IPS-NIHi11 (cell line): Measurements from ENCODE around the gene MDGA2.
"Not testable (repeated sequence)": the region's sequence is repeated elsewhere in the genome, so short reads cannot be mapped to it uniquely, and the experiment has no call there.

Experiments used
- DNase-seq: peaks from one replicate; pipeline ENCODE4 v3.0.0; 2012; ENCODE audit warnings: mixed read lengths, low spot score

Gene MDGA2

GRCh38 chr14:47328376-47328775 is 347.0 kb downstream of the MDGA2 start:
- DNase-seq: no peak

GRCh38 chr14:47327336-47327735 is 348.1 kb downstream of the MDGA2 start:
- DNase-seq: no peak

GRCh38 chr14:47322751-47323150 is 352.7 kb downstream of the MDGA2 start:
- no peak for DNase-seq

- no peak for DNase-seq
These were observed 373.3 kb downstream of the MDGA2 start for GRCh38 chr14:47302121-47302520.

GRCh38 chr14:47300796-47301195 is 374.6 kb downstream of the MDGA2 start:
- DNase-seq: no peak

- no peak for DNase-seq
These were observed 378.0 kb downstream of the MDGA2 start for GRCh38 chr14:47297374-47297773.

- DNase-seq: no peak
These were observed 391.1 kb downstream of the MDGA2 start for GRCh38 chr14:47284283-47284682.

- DNase-seq: not testable (repeated sequence)
These were observed 393.6 kb downstream of the MDGA2 start for GRCh38 chr14:47281761-47282160.

GRCh38 chr14:47278233-47278842 is 397.1 kb downstream of the MDGA2 start:
- peak; percentile 70 for DNase-seq

GRCh38 chr14:47277703-47278102 is 397.7 kb downstream of the MDGA2 start:
- DNase-seq: peak; percentile 10

- no peak for DNase-seq
These were observed 398.5 kb downstream of the MDGA2 start for GRCh38 chr14:47276931-47277330.

- DNase-seq: no peak
These were observed 401.5 kb downstream of the MDGA2 start for GRCh38 chr14:47273939-47274338.

- no peak for DNase-seq
These were observed 404.7 kb downstream of the MDGA2 start for GRCh38 chr14:47270715-47271114.

- DNase-seq: no peak
These were observed 405.5 kb downstream of the MDGA2 start for GRCh38 chr14:47269756-47270492.

- no peak for DNase-seq
These were observed 410.6 kb downstream of the MDGA2 start for GRCh38 chr14:47264842-47265241.

GRCh38 chr14:47262801-47263200 is 412.6 kb downstream of the MDGA2 start:
- DNase-seq: no peak

- DNase-seq: no peak
These were observed 414.1 kb downstream of the MDGA2 start for GRCh38 chr14:47261350-47261749.

GRCh38 chr14:47259796-47260195 is 415.6 kb downstream of the MDGA2 start:
- no peak for DNase-seq

- no peak for DNase-seq
These were observed 418.4 kb downstream of the MDGA2 start for GRCh38 chr14:47257013-47257412.

GRCh38 chr14:47252802-47253201 is 422.6 kb downstream of the MDGA2 start:
- no peak for DNase-seq

- DNase-seq: no peak
These were observed 429.0 kb downstream of the MDGA2 start for GRCh38 chr14:47246367-47246766.

GRCh38 chr14:47242579-47242978 is 432.8 kb downstream of the MDGA2 start:
- not testable (repeated sequence) for DNase-seq

- DNase-seq: no peak
These were observed 434.5 kb downstream of the MDGA2 start for GRCh38 chr14:47240748-47241437.
